Ishikawa (cell line): Measurements from ENCODE around the gene TNFRSF12A.
A peak's percentile ranks its signal among the peaks of the same experiment; 100 is the strongest.

Experiments used
- CEBPB ChIP-seq: IDR thresholded peaks from 2 replicates; pipeline ENCODE4 v1.6.1; 2012
- CREB1 ChIP-seq: IDR thresholded peaks from 2 replicates; pipeline ENCODE4 v1.6.1; 2012; ENCODE audit warnings: low read depth
- EGR1 ChIP-seq: IDR thresholded peaks from 2 replicates; pipeline ENCODE4 v1.6.1; 2012
- EP300 ChIP-seq: IDR thresholded peaks from 2 replicates; pipeline ENCODE4 v1.6.1; 2012; ENCODE audit warnings: borderline replicate concordance
- FOXM1 ChIP-seq: IDR thresholded peaks from 2 replicates; pipeline ENCODE4 v1.6.1; 2012; ENCODE audit warnings: low read depth, borderline replicate concordance
- MAX ChIP-seq: IDR thresholded peaks from 2 replicates; pipeline ENCODE4 v1.6.1; 2012
- RAD21 ChIP-seq: IDR thresholded peaks from 2 replicates; pipeline ENCODE4 v1.6.1; 2012; ENCODE audit warnings: low read depth
- REST ChIP-seq: IDR thresholded peaks from 2 replicates; pipeline ENCODE4 v1.6.1; 2012; ENCODE audit warnings: low read depth, mild to moderate bottlenecking
- TAF1 ChIP-seq: IDR thresholded peaks from 2 replicates; pipeline ENCODE4 v1.6.1; 2012; ENCODE audit warnings: low read depth, mild to moderate bottlenecking
- TCF12 ChIP-seq: IDR thresholded peaks from 2 replicates; pipeline ENCODE4 v1.6.1; 2012; ENCODE audit warnings: low read depth
- TEAD4 ChIP-seq: IDR thresholded peaks from 2 replicates; pipeline ENCODE4 v1.6.1; 2012
- YY1 ChIP-seq: IDR thresholded peaks from 2 replicates; pipeline ENCODE4 v1.6.1; 2012; ENCODE audit warnings: low read depth
- ZBTB7A ChIP-seq: IDR thresholded peaks from 2 replicates; pipeline ENCODE4 v1.6.1; 2012; ENCODE audit warnings: low read depth

TNFRSF12A gene

GRCh38 chr16:2976673-2977072 lies 43.5 kb upstream of the TNFRSF12A start:
- TF ChIP-seq TAF1 (no peak), YY1 (no peak), REST (no peak), CEBPB (no peak), CREB1 (no peak), FOXM1 (no peak), TEAD4 (no peak)

GRCh38 chr16:2977440-2977839 lies 42.7 kb upstream of the TNFRSF12A start:
- TF ChIP-seq EGR1 (no peak), ZBTB7A (no peak), RAD21 (no peak), CREB1 (no peak), REST (no peak)

- TF ChIP-seq ZBTB7A = no peak; the same call in 1 of the 2 replicates
- no peak for TF ChIP-seq TCF12
- TF ChIP-seq YY1 = no peak
- no peak for TF ChIP-seq EGR1
- TF ChIP-seq TEAD4 = no peak
- TF ChIP-seq REST = no peak
- no peak for TF ChIP-seq EP300
- TF ChIP-seq RAD21 = no peak
Measured at GRCh38 chr16:2979669-2980226, 40.4 kb upstream of the TNFRSF12A start.

- TF ChIP-seq MAX (peak; percentile 28; the same call in 1 of the 2 replicates), RAD21 (no peak), CEBPB (no peak), TCF12 (peak; percentile 45; the same call in 1 of the 2 replicates), EGR1 (peak; percentile 96), TAF1 (peak; percentile 73), EP300 (no peak; the same call in 1 of the 2 replicates), TEAD4 (peak; percentile 44; the same call in 1 of the 2 replicates)
Measured at GRCh38 chr16:2980227-2981176, 39.7 kb upstream of the TNFRSF12A start, which contains the start of gene PKMYT1. Gene PKMYT1, minus strand, starts transcription at chr16:2980446. Its CDS starts 789 bp downstream, at chr16:2979657.

- TF ChIP-seq CEBPB = no peak
- no peak for TF ChIP-seq MAX
- TF ChIP-seq RAD21 = no peak
- TF ChIP-seq FOXM1 = no peak
- TF ChIP-seq TEAD4 = no peak
- no peak for TF ChIP-seq TAF1
- TF ChIP-seq EP300 = no peak
Measured at GRCh38 chr16:2981177-2981898, 38.8 kb upstream of the TNFRSF12A start.
